ENCODE data around the gene GJA5.

GRCh38 chr1:147750618-147751217 is 9.7 kb downstream of the GJA5 start:
- no peak for TF ChIP-seq CTCF (IDR thresholded peaks at IDR 0.05)
- no peak for TF ChIP-seq POLR2A (IDR thresholded peaks at IDR 0.05)
